Activated T-cell treated with anti-CD3 and anti-CD28 coated beads for 48 hours (primary cell): ENCODE data around the gene IFNL3.

Experiments used
- DNase-seq: peaks from one replicate; pipeline ENCODE4 v3.0.0-alpha.2; 2020; ENCODE audit warnings: low read depth

The IFNL3 gene

GRCh38 chr19:39193803-39194202 is 51.0 kb downstream of the IFNL3 start:
- DNase-seq, result no peak
